ENCODE results near the gene AADACL2. TPM values are rescaled to one million over a fixed set of nuclear protein-coding genes. Genes with fewer than 3 reads are reported as not detected.
"Not testable (repeated sequence)": the region's sequence is repeated elsewhere in the genome, so short reads cannot be mapped to it uniquely, and the experiment has no call there.

AADACL2 gene
- total RNA-seq, 1 donor from 2014 or later, result 0.21 TPM

DNA sequence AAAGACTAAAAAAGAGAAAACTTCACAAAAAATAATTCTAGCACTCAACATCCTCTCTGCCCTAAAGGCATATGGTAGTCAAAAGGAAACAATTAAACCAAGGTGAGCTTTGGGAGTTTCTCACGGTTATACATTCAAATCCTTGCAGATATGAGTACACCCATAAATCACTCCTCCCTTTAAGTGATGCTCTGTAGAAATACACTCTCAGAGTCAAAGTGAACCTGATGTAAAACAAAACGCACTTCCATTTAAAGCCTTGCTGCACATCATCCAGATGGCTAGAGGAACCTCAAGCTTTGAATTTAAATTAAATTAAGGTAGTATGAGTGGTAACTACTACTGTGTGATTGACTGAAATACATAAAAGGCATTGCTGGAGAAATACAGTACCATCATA, 44.2 kb downstream of the AADACL2 start:
- ATAC-seq (no peak), DNase-seq (no peak)
- Histone ChIP-seq H3K4me1 (peaks cover 5% of the 10 kb centered on the region), H3K27ac (no peak overlapping the region), H3K36me3 (no peaks in the 10 kb centered on the region), H3K27me3 (ENCODE audit: low read depth) (no peaks in the 10 kb centered on the region), H3K9me3 (no peaks in the 10 kb centered on the region), H3K4me3 (no peak overlapping the region)
- TF ChIP-seq, protein P1, sequence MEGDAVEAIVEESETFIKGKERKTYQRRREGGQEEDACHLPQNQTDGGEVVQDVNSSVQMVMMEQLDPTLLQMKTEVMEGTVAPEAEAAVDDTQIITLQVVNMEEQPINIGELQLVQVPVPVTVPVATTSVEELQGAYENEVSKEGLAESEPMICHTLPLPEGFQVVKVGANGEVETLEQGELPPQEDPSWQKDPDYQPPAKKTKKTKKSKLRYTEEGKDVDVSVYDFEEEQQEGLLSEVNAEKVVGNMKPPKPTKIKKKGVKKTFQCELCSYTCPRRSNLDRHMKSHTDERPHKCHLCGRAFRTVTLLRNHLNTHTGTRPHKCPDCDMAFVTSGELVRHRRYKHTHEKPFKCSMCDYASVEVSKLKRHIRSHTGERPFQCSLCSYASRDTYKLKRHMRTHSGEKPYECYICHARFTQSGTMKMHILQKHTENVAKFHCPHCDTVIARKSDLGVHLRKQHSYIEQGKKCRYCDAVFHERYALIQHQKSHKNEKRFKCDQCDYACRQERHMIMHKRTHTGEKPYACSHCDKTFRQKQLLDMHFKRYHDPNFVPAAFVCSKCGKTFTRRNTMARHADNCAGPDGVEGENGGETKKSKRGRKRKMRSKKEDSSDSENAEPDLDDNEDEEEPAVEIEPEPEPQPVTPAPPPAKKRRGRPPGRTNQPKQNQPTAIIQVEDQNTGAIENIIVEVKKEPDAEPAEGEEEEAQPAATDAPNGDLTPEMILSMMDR (IDR thresholded peaks at IDR 0.05), result no peak
- intact Hi-C loops (cut with DNase I), result no loop called here

DNA sequence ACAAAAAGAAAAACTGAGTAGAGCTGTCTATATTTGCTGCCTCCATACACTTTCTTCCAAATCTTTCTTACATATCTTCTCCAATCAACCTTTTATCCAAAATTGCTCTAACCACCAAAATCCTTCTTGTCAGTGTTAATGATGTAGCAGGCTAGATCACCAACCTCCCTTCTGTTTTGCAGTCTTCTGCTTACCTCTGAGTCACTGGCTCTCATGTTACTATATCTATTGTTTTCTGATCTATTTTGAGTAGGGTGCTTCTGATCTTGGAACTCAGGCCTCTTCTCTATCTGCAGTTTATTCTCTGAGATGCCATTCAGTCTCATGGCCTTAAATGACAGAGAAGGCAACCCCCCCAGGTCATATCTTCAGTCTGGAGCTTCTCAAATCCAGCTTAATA, 53.9 kb downstream of the AADACL2 start:
- DNase-seq (no peak), ATAC-seq (no peak)
- H3K4me3 ChIP-seq, result no peak overlapping the region
- no peaks in the 10 kb centered on the region for H3K4me1 ChIP-seq
- TF ChIP-seq, protein P1 (IDR thresholded peaks at IDR 0.05), result no peak
- H3K9me3 ChIP-seq, result no peaks in the 10 kb centered on the region
- intact Hi-C loops (cut with DNase I), result no loop called here
- no peaks in the 10 kb centered on the region for H3K36me3 ChIP-seq
- no peak overlapping the region for H3K27ac ChIP-seq
- no peaks in the 10 kb centered on the region for H3K27me3 ChIP-seq (ENCODE audit: low read depth)

DNA sequence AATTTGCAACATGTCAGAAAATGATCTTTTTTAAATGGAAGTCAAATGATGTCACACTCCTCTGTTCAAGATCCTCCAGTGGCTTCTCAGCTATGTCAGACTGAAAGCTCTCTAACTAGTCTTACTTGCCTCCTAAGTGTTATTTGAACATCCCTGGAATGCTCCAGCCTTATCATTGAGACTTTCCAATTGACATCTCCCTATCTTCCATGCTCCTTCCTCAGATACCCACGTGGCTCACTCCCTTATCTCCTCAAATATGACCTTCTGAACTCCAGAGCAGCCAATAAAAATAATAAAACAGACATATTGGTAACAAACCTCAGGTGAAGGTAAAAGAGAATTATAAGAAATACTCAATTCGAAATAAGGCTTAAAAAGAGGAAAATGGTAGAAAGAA, 54.7 kb downstream of the AADACL2 start:
- TF ChIP-seq, protein P1 (IDR thresholded peaks at IDR 0.05), result no peak
- no peaks in the 10 kb centered on the region for H3K27me3 ChIP-seq (ENCODE audit: low read depth)
- H3K9me3 ChIP-seq, result no peaks in the 10 kb centered on the region
- DNase-seq (no peak), ATAC-seq (no peak)
- H3K27ac ChIP-seq, result no peak overlapping the region
- H3K4me1 ChIP-seq, result no peaks in the 10 kb centered on the region
- H3K36me3 ChIP-seq, result no peaks in the 10 kb centered on the region
- no peak overlapping the region for H3K4me3 ChIP-seq
- intact Hi-C loops (cut with DNase I), result no loop called here

DNA sequence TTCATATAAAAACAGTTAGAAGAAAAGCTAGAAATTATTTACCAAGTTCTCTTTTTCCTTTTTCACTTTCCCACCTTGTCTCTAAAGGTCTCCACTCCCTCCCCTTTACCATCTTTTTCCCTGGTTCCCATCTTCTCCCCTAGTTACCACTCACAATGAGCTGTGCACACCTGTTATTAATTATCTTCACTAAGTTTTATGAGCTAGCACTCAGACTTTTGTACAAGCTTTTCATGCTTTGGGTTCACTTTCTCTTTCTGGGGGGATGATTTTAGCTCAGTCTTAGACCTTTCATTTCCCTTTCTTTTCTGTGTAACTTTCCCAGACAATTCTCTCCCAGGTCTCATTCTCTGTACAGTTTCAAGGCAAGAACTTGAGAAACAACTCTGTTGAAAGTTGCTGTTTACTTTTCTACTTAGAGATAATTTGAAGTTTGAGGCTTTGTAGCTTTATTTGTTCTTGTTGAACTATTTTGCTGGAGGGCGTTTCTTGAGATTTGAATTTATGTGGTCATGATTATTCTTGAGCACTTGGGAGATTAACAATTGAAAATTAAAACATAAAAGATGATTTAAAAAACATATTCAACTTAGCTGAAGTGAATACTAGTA, 56.2 kb downstream of the AADACL2 start:
- Histone ChIP-seq H3K36me3 (no peaks in the 10 kb centered on the region), H3K27me3 (ENCODE audit: low read depth) (no peaks in the 10 kb centered on the region), H3K27ac (peak overlapping the region; percentile 5), H3K4me1 (no peaks in the 10 kb centered on the region), H3K4me3 (no peak overlapping the region), H3K9me3 (no peaks in the 10 kb centered on the region)
- TF ChIP-seq, protein P1 (IDR thresholded peaks at IDR 0.05), result no peak
- intact Hi-C loops (cut with DNase I), result no loop called here
- ATAC-seq, result peak in 1 of 2 donors; percentile 87
- no peak for DNase-seq

DNA sequence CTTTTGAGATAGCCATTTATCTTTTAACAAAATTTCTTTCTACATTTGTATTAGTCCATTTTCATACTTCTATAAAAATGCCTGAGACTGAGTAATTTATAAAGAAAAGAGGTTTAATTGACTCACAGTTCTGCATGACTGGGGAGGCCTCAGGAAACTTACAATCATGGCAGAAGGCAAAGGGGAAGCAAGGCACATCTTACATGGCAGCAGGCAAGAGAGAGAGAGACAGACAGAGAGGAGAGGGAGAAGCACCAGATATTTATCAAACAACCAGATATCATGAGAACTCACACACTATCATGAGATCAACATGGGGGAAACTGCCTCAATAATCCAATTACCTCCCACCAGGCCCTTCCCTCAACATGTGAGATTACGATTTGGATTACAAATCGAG, 57.0 kb downstream of the AADACL2 start:
- intact Hi-C loops (cut with DNase I); H3K36me3 ChIP-seq; H3K4me3 ChIP-seq; H3K27ac ChIP-seq; H3K4me1 ChIP-seq; DNase-seq; H3K9me3 ChIP-seq; ATAC-seq; H3K27me3 ChIP-seq (ENCODE audit: low read depth): not testable (repeated sequence)

DNA sequence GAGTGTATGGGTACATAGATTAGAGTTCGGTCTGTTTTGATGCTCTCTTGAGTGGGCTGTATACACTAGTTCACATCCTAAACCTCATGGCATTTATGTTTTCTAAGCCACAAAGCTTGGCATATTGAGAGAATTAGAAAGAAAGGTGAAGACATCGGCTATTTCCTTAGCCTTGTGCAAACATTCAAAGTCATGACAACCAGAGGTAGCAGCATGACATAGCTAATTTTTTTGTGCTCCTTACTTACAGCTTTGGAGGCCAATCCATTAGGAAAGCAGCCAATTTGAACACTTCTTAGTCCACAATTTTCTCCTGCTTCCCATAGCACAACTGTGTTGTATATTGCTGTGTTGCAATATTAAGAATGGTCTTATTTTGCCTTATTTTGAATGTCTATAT, 58.7 kb downstream of the AADACL2 start:
- H3K36me3 ChIP-seq, result no peaks in the 10 kb centered on the region
- TF ChIP-seq, protein P1 (IDR thresholded peaks at IDR 0.05), result no peak
- no peaks in the 10 kb centered on the region for H3K4me1 ChIP-seq
- no peaks in the 10 kb centered on the region for H3K27me3 ChIP-seq (ENCODE audit: low read depth)
- no peak overlapping the region for H3K27ac ChIP-seq
- intact Hi-C loops (cut with DNase I), result no loop called here
- DNase-seq, result no peak
- ATAC-seq, result no peak
- no peak overlapping the region for H3K4me3 ChIP-seq
- no peaks in the 10 kb centered on the region for H3K9me3 ChIP-seq
